Mesenchymal stem cell (in vitro differentiated cells and primary cell): ENCODE data around the gene RGMA.

Experiments
- DNase-seq: peaks from one replicate; pipeline ENCODE4 v3.0.0-alpha.2; 2013
- H2AFZ ChIP-seq: one replicate; pipeline ENCODE4 v1.6.1; 2013; ENCODE audit warnings: low read depth, mild to moderate bottlenecking, control low read depth, inconsistent platforms, low read length, moderate library complexity
- H2AK5ac ChIP-seq: 2 replicates; pipeline ENCODE4 v1.6.1; 2013; ENCODE audit warnings: low read length, moderate library complexity, mild to moderate bottlenecking, inconsistent platforms; ENCODE audit not compliant: severe bottlenecking
- H2BK120ac ChIP-seq: one replicate; pipeline ENCODE4 v1.6.1; 2013; ENCODE audit warnings: low read depth, mild to moderate bottlenecking, inconsistent platforms, low read length, moderate library complexity
- H2BK12ac ChIP-seq, 2 experiments: one replicate each; pipeline ENCODE4 v1.6.1; 2013; ENCODE audit warnings: inconsistent platforms in 2 of 2, low read length in 2 of 2, mild to moderate bottlenecking in 2 of 2, moderate library complexity in 2 of 2, control low read depth in 1 of 2
- H2BK15ac ChIP-seq: one replicate; pipeline ENCODE4 v1.6.1; 2013; ENCODE audit warnings: mild to moderate bottlenecking, low read depth, inconsistent platforms; ENCODE audit not compliant: poor library complexity, severe bottlenecking
- H2BK5ac ChIP-seq: 2 replicates; pipeline ENCODE4 v1.6.1; 2013; ENCODE audit warnings: low read depth, mild to moderate bottlenecking, low read length, control low read depth, inconsistent platforms; ENCODE audit not compliant: poor library complexity, severe bottlenecking
- H3K14ac ChIP-seq, 2 experiments: one replicate each; pipeline ENCODE4 v1.6.1; 2013; ENCODE audit warnings: inconsistent platforms in 2 of 2, low read length in 2 of 2, control low read depth in 1 of 2, mild to moderate bottlenecking in 1 of 2, moderate library complexity in 1 of 2
- H3K18ac ChIP-seq, 2 experiments: one replicate each; pipeline ENCODE4 v1.6.1; 2013; ENCODE audit warnings: inconsistent platforms in 2 of 2, low read length in 2 of 2, control low read depth in 1 of 2, low read depth in 1 of 2, mild to moderate bottlenecking in 1 of 2
- H3K23ac ChIP-seq, 2 experiments: one replicate each; pipeline ENCODE4 v1.6.1; 2013; ENCODE audit warnings: inconsistent platforms in 2 of 2, low read length in 2 of 2, mild to moderate bottlenecking in 2 of 2, moderate library complexity in 2 of 2, control low read depth in 1 of 2
- H3K27ac ChIP-seq: 2 replicates; pipeline ENCODE4 v1.5.1; 2013; ENCODE audit warnings: mild to moderate bottlenecking, moderate library complexity, low read length, control low read depth, inconsistent platforms; ENCODE audit not compliant: poor library complexity, severe bottlenecking
- H3K27me3 ChIP-seq, 2 experiments: 2 replicates each; pipeline versions ENCODE4 v1.6.1 to v1.7.0; 2013; ENCODE audit warnings: low read length in 2 of 2, mild to moderate bottlenecking in 2 of 2, moderate library complexity in 2 of 2, control low read depth in 1 of 2, inconsistent platforms in 1 of 2; ENCODE audit not compliant: control insufficient read depth in 1 of 2, insufficient read depth in 1 of 2
- H3K36me3 ChIP-seq, 2 experiments: 2 replicates each; pipeline versions ENCODE4 v1.6.1 to v1.7.0; 2013; ENCODE audit warnings: low read length in 2 of 2, control low read depth in 1 of 2, inconsistent platforms in 1 of 2, low read depth in 1 of 2, mild to moderate bottlenecking in 1 of 2; ENCODE audit not compliant: insufficient read depth in 2 of 2, control insufficient read depth in 1 of 2
- H3K4ac ChIP-seq, 2 experiments: one replicate each; pipeline ENCODE4 v1.6.1; 2013; ENCODE audit warnings: inconsistent platforms in 2 of 2, low read length in 2 of 2, mild to moderate bottlenecking in 2 of 2, moderate library complexity in 2 of 2, control low read depth in 1 of 2, low read depth in 1 of 2
- H3K4me1 ChIP-seq: 2 replicates; pipeline ENCODE4 v1.6.1; 2013; ENCODE audit warnings: low read depth, low read length, control low read depth; ENCODE audit not compliant: control insufficient read depth, insufficient read depth
- H3K4me2 ChIP-seq: 2 replicates; pipeline ENCODE4 v1.6.1; 2013; ENCODE audit warnings: low read length, mild to moderate bottlenecking, inconsistent platforms; ENCODE audit not compliant: poor library complexity, severe bottlenecking
- H3K4me3 ChIP-seq, 2 experiments: 2 replicates each; pipeline versions ENCODE4 v1.5.1 to v1.7.0; 2013; ENCODE audit warnings: low read length in 2 of 2, mild to moderate bottlenecking in 2 of 2, control low read depth in 1 of 2, low read depth in 1 of 2; ENCODE audit not compliant: insufficient read depth in 1 of 2
- H3K79me1 ChIP-seq: replicated peaks from 2 replicates; pipeline ENCODE4 v1.6.1; 2013; ENCODE audit warnings: mild to moderate bottlenecking, control low read depth, low read length, inconsistent platforms; ENCODE audit not compliant: poor library complexity, severe bottlenecking
- H3K9ac ChIP-seq: 2 replicates; pipeline ENCODE4 v1.7.0; 2013; ENCODE audit warnings: mild to moderate bottlenecking, low read length, moderate library complexity
- H3K9me3 ChIP-seq: 2 replicates; pipeline ENCODE4 v1.7.0; 2013; ENCODE audit warnings: mild to moderate bottlenecking, low read length; ENCODE audit not compliant: control insufficient read depth
- H4K8ac ChIP-seq: one replicate; pipeline ENCODE4 v1.6.1; 2013; ENCODE audit warnings: inconsistent platforms, mild to moderate bottlenecking, low read length, moderate library complexity
- H4K91ac ChIP-seq: one replicate; pipeline ENCODE4 v1.6.1; 2013; ENCODE audit warnings: mild to moderate bottlenecking, low read length, inconsistent platforms
- WGBS: methylation state at CpG from one replicate; pipeline ENCODE4 v1.1.7; 2013; ENCODE audit warnings: mixed read lengths; 5-methylcytosine and 5-hydroxymethylcytosine counted together

RGMA gene

GRCh38 chr15:93027413-93027812 lies 61.6 kb downstream of the RGMA start:
- no peak overlapping the region for H3K18ac ChIP-seq
- no peak overlapping the region for H3K4me3 ChIP-seq
- no peak overlapping the region for H2BK5ac ChIP-seq
- H3K36me3 ChIP-seq = peaks cover 50 to 58% of the 10 kb centered on the region in 2 experiments
- H3K14ac ChIP-seq = no peak overlapping the region
- WGBS = 94% methylated on average over 10 of the region's 10 CpGs
- no peaks in the 10 kb centered on the region for H3K27me3 ChIP-seq
- H2AK5ac ChIP-seq = no peak overlapping the region
- no peak overlapping the region for H2BK15ac ChIP-seq
- H3K79me1 ChIP-seq = peaks cover 23% of the 10 kb centered on the region
- no peak overlapping the region for H3K9ac ChIP-seq
- H4K91ac ChIP-seq = no peak overlapping the region
- no peak overlapping the region for H2BK120ac ChIP-seq
- no peak overlapping the region for H3K27ac ChIP-seq
- DNase-seq = no peak
- H2AFZ ChIP-seq = no peak overlapping the region
- H3K23ac ChIP-seq = no peak overlapping the region
- no peak overlapping the region for H2BK12ac ChIP-seq
- H4K8ac ChIP-seq = no peak overlapping the region
- no peak overlapping the region for H3K4ac ChIP-seq
- peaks cover 22% of the 10 kb centered on the region for H3K4me1 ChIP-seq
- H3K9me3 ChIP-seq = no peaks in the 10 kb centered on the region
- no peak overlapping the region for H3K4me2 ChIP-seq

- Histone ChIP-seq H3K79me1 (peaks cover 24% of the 10 kb centered on the region), H3K36me3 (peaks cover 56 to 68% of the 10 kb centered on the region in 2 experiments), H3K27me3 (no peaks in the 10 kb centered on the region), H4K91ac (no peak overlapping the region), H2BK15ac (no peak overlapping the region), H2BK120ac (no peak overlapping the region), H3K23ac (no peak overlapping the region), H3K4me1 (peaks cover 22% of the 10 kb centered on the region), H2AFZ (no peak overlapping the region), H3K4ac (no peak overlapping the region), H3K9me3 (no peaks in the 10 kb centered on the region), H2BK5ac (no peak overlapping the region), H3K9ac (no peak overlapping the region), H2BK12ac (no peak overlapping the region), H3K4me2 (no peak overlapping the region), H3K27ac (no peak overlapping the region), H3K18ac (no peak overlapping the region), H4K8ac (no peak overlapping the region), H3K14ac (no peak overlapping the region), H2AK5ac (no peak overlapping the region), H3K4me3 (no peak overlapping the region)
- 96% methylated on average over 9 of the region's 9 CpGs for WGBS
- no peak for DNase-seq
Observed at GRCh38 chr15:93026380-93026817, 62.6 kb downstream of the RGMA start.

DNA sequence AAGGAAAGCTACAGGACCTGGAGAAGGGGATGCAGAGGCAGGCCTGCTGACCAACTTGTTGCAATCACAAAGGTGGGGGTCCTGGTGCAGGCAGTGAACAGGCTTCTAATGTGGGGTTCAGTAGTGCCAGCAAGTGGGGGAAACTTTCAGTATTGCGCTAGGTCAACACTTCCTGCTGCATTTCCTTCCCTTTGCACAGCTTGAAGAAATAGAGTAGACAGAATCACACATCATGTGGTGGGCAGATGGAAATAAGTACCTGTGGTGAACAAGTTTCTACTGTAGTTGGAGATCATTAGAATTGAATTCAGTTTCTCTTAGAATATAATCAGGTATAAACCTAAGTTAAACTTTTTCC lies 63.4 kb downstream of the RGMA start:
- no peak overlapping the region for H3K23ac ChIP-seq
- H3K14ac ChIP-seq = no peak overlapping the region
- no peaks in the 10 kb centered on the region for H3K27me3 ChIP-seq
- H2BK120ac ChIP-seq = no peak overlapping the region
- peaks cover 27% of the 10 kb centered on the region for H3K79me1 ChIP-seq
- no peak overlapping the region for H2BK15ac ChIP-seq
- no peak overlapping the region for H3K27ac ChIP-seq
- H3K18ac ChIP-seq = no peak overlapping the region
- H2AK5ac ChIP-seq = no peak overlapping the region
- no peak overlapping the region for H2AFZ ChIP-seq
- no peak overlapping the region for H2BK5ac ChIP-seq
- H4K8ac ChIP-seq = no peak overlapping the region
- H3K36me3 ChIP-seq = peaks cover 59 to 76% of the 10 kb centered on the region in 2 experiments
- H4K91ac ChIP-seq = no peak overlapping the region
- no peak overlapping the region for H2BK12ac ChIP-seq
- no peak overlapping the region for H3K4me3 ChIP-seq
- H3K4ac ChIP-seq = no peak overlapping the region
- H3K4me1 ChIP-seq = peaks cover 18% of the 10 kb centered on the region
- H3K9ac ChIP-seq = no peak overlapping the region
- DNase-seq = no peak
- no peak overlapping the region for H3K4me2 ChIP-seq
- no peaks in the 10 kb centered on the region for H3K9me3 ChIP-seq
- 100% methylated on average over 1 of the region's 1 CpG for WGBS

- Histone ChIP-seq H3K79me1 (peaks cover 30% of the 10 kb centered on the region), H4K91ac (no peak overlapping the region), H3K27ac (no peak overlapping the region), H3K4me2 (no peak overlapping the region), H3K23ac (no peak overlapping the region), H4K8ac (no peak overlapping the region), H3K9ac (no peak overlapping the region), H3K36me3 (peaks cover 65 to 83% of the 10 kb centered on the region in 2 experiments), H2BK120ac (no peak overlapping the region), H2BK5ac (no peak overlapping the region), H3K4ac (no peak overlapping the region), H3K14ac (no peak overlapping the region), H3K4me1 (peaks cover 12% of the 10 kb centered on the region), H2BK15ac (no peak overlapping the region), H2AK5ac (no peak overlapping the region), H3K27me3 (no peaks in the 10 kb centered on the region), H2AFZ (no peak overlapping the region), H3K4me3 (no peak overlapping the region), H3K18ac (no peak overlapping the region), H3K9me3 (no peaks in the 10 kb centered on the region), H2BK12ac (no peak overlapping the region)
- over 99% methylated on average over 6 of the region's 8 CpGs for WGBS
- DNase-seq = no peak
Observed at GRCh38 chr15:93024716-93025624, 64.0 kb downstream of the RGMA start.
